DOHH2 (cell line): ENCODE data around the gene ZNF213.

ENCODE experiments used
- EZH2phosphoT487 ChIP-seq: fragments of 200-600 bp; sonication (generic); IDR thresholded peaks from 2 replicates; pipeline ENCODE4 v1.6.1; 2017; ENCODE audit warnings: borderline replicate concordance, mild to moderate bottlenecking, antibody characterized with exemption, low read length, moderate library complexity, mixed read lengths
- TF ChIP-seq, protein P1 (sequence below): fragments of 200-600 bp; sonication (generic); IDR thresholded peaks from one replicate; pipeline ENCODE4 v1.5.1; 2014; ENCODE audit warnings: antibody characterized with exemption, mild to moderate bottlenecking, low read depth, low read length; ENCODE audit not compliant: poor library complexity, severe bottlenecking

DNA sequence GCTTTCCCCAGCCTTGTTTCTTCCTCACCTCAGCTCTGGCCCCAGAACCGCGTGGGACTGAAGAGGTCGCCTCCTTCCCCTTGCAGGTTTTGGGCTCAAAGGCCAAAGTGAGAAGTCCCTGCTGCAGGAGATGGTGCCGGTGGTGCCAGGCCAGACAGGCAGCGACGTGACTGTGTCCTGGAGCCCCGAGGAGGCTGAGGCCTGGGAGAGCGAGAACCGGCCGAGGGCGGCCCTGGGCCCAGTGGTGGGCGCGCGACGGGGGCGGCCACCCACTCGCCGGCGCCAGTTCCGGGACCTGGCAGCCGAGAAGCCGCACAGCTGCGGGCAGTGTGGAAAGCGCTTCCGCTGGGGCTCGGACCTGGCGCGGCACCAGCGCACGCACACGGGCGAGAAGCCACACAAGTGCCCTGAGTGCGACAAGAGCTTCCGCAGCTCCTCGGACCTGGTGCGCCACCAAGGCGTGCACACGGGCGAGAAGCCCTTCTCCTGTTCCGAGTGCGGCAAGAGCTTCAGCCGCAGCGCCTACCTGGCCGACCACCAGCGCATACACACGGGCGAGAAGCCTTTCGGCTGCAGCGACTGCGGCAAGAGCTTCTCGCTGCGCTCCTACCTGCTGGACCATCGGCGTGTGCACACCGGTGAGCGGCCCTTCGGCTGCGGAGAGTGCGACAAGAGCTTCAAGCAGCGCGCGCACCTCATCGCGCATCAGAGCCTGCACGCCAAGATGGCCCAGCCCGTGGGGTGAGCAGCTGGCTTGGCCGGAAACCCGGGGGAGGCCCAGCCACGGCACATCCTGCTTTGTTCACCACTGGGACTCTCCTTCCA, 6.0 kb downstream of the ZNF213 start:
- TF ChIP-seq, protein P1, sequence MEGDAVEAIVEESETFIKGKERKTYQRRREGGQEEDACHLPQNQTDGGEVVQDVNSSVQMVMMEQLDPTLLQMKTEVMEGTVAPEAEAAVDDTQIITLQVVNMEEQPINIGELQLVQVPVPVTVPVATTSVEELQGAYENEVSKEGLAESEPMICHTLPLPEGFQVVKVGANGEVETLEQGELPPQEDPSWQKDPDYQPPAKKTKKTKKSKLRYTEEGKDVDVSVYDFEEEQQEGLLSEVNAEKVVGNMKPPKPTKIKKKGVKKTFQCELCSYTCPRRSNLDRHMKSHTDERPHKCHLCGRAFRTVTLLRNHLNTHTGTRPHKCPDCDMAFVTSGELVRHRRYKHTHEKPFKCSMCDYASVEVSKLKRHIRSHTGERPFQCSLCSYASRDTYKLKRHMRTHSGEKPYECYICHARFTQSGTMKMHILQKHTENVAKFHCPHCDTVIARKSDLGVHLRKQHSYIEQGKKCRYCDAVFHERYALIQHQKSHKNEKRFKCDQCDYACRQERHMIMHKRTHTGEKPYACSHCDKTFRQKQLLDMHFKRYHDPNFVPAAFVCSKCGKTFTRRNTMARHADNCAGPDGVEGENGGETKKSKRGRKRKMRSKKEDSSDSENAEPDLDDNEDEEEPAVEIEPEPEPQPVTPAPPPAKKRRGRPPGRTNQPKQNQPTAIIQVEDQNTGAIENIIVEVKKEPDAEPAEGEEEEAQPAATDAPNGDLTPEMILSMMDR, result no peak
- TF ChIP-seq EZH2phosphoT487, result no peak
